Esophagus muscularis mucosa (tissue), 4 donors: ENCODE results near the gene PSENEN. TPM values are rescaled to one million over a fixed set of nuclear protein-coding genes. Genes with fewer than 3 reads are reported as not detected.
A peak's percentile ranks its signal among the peaks of the same experiment; 100 is the strongest.

Experiments used
- DNase-seq: peaks from one replicate; pipeline ENCODE4 v3.0.0-alpha.2; 2017; ENCODE audit errors: extremely low spot score
- H3K27ac ChIP-seq, 4 donors: fragments of 200-600 bp; sonication (generic); replicated peaks in 1 of 4; 1 replicate in 3 of 4; 2 replicates in 1 of 4; pipeline ENCODE4 v1.5.1; 2016 to 2019; ENCODE audit warnings: mild to moderate bottlenecking in 1 of 4
- H3K27me3 ChIP-seq, 4 donors: fragments of 200-600 bp; sonication (generic); one replicate each; pipeline versions ENCODE4 v1.5.1 to v1.6.0; 2016 to 2019
- H3K36me3 ChIP-seq, 4 donors: fragments of 200-600 bp; sonication (generic); one replicate each; pipeline ENCODE4 v1.5.1; 2016 to 2019
- H3K4me1 ChIP-seq, 4 donors: fragments of 200-600 bp; sonication (generic); one replicate each; pipeline ENCODE4 v1.5.1; 2016 to 2019
- H3K4me3 ChIP-seq, 4 donors: fragments of 200-600 bp; sonication (generic); 1 replicate in 2 of 4; 2 replicates in 2 of 4; pipeline ENCODE4 v1.5.1; 2016 to 2019; ENCODE audit warnings: mild to moderate bottlenecking in 4 of 4, moderate library complexity in 1 of 4
- H3K9me3 ChIP-seq, 4 donors: fragments of 200-600 bp; sonication (generic); 1 replicate in 3 of 4; 2 replicates in 1 of 4; pipeline ENCODE4 v1.5.1; 2016 to 2019
- CTCF ChIP-seq, 3 experiments: fragments of 200-600 bp in 2 of 3; fragments of 450-650 bp in 1 of 3; sonication (generic) in 2 of 3; IDR thresholded peaks; one replicate each; pipeline ENCODE4 v1.5.1; 2017 to 2019; ENCODE audit warnings: antibody characterized with exemption in 3 of 3, mild to moderate bottlenecking in 2 of 3, moderate library complexity in 1 of 3
- EP300 ChIP-seq: sonication (generic); formaldehyde crosslinking; IDR thresholded peaks from one replicate; pipeline ENCODE4 v1.6.1; 2017; ENCODE audit warnings: antibody characterized with exemption
- POLR2A ChIP-seq: fragments of 450-650 bp; IDR thresholded peaks from one replicate; pipeline ENCODE4 v1.6.1; 2017; ENCODE audit warnings: antibody characterized with exemption, moderate library complexity, mild to moderate bottlenecking, low read depth
- POLR2AphosphoS5 ChIP-seq, 2 donors: sonication (generic); formaldehyde crosslinking; IDR thresholded peaks; one replicate each; pipeline ENCODE4 v1.6.1; 2017; ENCODE audit warnings: antibody characterized with exemption in 2 of 2
- WGBS: methylation state at CpG from one replicate; pipeline ENCODE4 v1.1.5; 2018; 5-methylcytosine and 5-hydroxymethylcytosine counted together
- intact Hi-C: fragments of 100-400 bp; cut with DNase I; formaldehyde crosslinking; loops from one replicate; pipeline ENCODE4 v1.15.1; 2023
- total RNA-seq, 4 donors: library from RNA; depleted of rRNA; stranded (reverse); fragments of >200 nt; gene quantifications; one replicate each; pipeline versions ENCODE4 v1.1.0 to v1.2.1, GENCODE V29; 2016

The PSENEN gene
- total RNA-seq, 4 donors from 2014 or later = 27.4 to 48.7 (median 33.8) TPM

- H3K4me1 ChIP-seq = peaks cover 5 to 15% (median 8%) of the 10 kb centered on the region in 4 donors
- H3K36me3 ChIP-seq = peaks cover 74 to 95% (median 93%) of the 10 kb centered on the region in 4 donors
- no peak overlapping the region for H3K27ac ChIP-seq
- H3K27me3 ChIP-seq = no peaks in the 10 kb centered on the region
- intact Hi-C loops = no loop called here
- no peaks in the 10 kb centered on the region for H3K9me3 ChIP-seq
- DNase-seq = no peak
- 80% methylated on average over 5 of the region's 5 CpGs for WGBS
- TF ChIP-seq POLR2A (no peak), CTCF (IDR thresholded peaks at IDR 0.05) (no peak), EP300 (no peak), POLR2AphosphoS5 (IDR thresholded peaks at IDR 0.05) (no peak)
- no peak overlapping the region for H3K4me3 ChIP-seq
These were observed 10.6 kb upstream of the PSENEN start for GRCh38 chr19:35734889-35735288.

GRCh38 chr19:35736913-35737886 is 8.3 kb upstream of the PSENEN start:
- H3K27ac ChIP-seq = peak overlapping the region in 1 of 4 donors; percentile 30
- TF ChIP-seq EP300 (no peak), POLR2AphosphoS5 (IDR thresholded peaks at IDR 0.05) (peak in 1 of 2 donors; percentile 8)
- no peaks in the 10 kb centered on the region for H3K9me3 ChIP-seq
- intact Hi-C loops = no loop called here
- H3K4me3 ChIP-seq = no peak overlapping the region
- 91% methylated on average over 20 of the region's 22 CpGs for WGBS
- peaks cover 14 to 36% (median 24%) of the 10 kb centered on the region in 4 donors for H3K4me1 ChIP-seq
- DNase-seq = no peak
- H3K36me3 ChIP-seq = peaks cover 51 to 75% (median 71%) of the 10 kb centered on the region in 4 donors
- no peaks in the 10 kb centered on the region for H3K27me3 ChIP-seq

- TF ChIP-seq POLR2AphosphoS5 (IDR thresholded peaks at IDR 0.05) = no peak
- no peak for TF ChIP-seq EP300
- no peak for TF ChIP-seq CTCF (IDR thresholded peaks at IDR 0.05)
- no peak for TF ChIP-seq POLR2A
- Histone ChIP-seq H3K36me3 (peaks cover 43 to 75% (median 66%) of the 10 kb centered on the region in 4 donors), H3K9me3 (no peaks in the 10 kb centered on the region), H3K4me1 (peaks cover 14 to 46% (median 26%) of the 10 kb centered on the region in 4 donors), H3K27ac (peak overlapping the region in 1 of 4 donors; percentile 94), H3K4me3 (no peak overlapping the region), H3K27me3 (no peaks in the 10 kb centered on the region)
- intact Hi-C loops = no loop called here
- no peak for DNase-seq
- 90% methylated on average over 33 of the region's 37 CpGs for WGBS
These were observed 7.2 kb upstream of the PSENEN start for GRCh38 chr19:35738021-35738886.

- no peak for TF ChIP-seq EP300
- no peak for TF ChIP-seq CTCF (IDR thresholded peaks at IDR 0.05)
- no peak for TF ChIP-seq POLR2AphosphoS5 (IDR thresholded peaks at IDR 0.05)
- H3K27me3 ChIP-seq = no peaks in the 10 kb centered on the region
- H3K27ac ChIP-seq = peak overlapping the region in 2 of 4 donors; percentile 20 to 94
- peaks cover 37 to 75% (median 62%) of the 10 kb centered on the region in 4 donors for H3K36me3 ChIP-seq
- no peak overlapping the region for H3K4me3 ChIP-seq
- no peaks in the 10 kb centered on the region for H3K9me3 ChIP-seq
- 83% methylated on average over 1 of the region's 2 CpGs for WGBS
- intact Hi-C loops = no loop called here
- H3K4me1 ChIP-seq = peaks cover 16 to 52% (median 28%) of the 10 kb centered on the region in 4 donors
- DNase-seq = no peak
These were observed 6.6 kb upstream of the PSENEN start for GRCh38 chr19:35738887-35739229.
